Gastrocnemius medialis (tissue), 4 donors: ENCODE measurements around the gene GNAT1. TPM values are rescaled to one million over a fixed set of nuclear protein-coding genes. Genes with fewer than 3 reads are reported as not detected.

Source experiments
- ATAC-seq, 2 donors: fragments of 150-250 bp; one replicate each; pipeline ENCODE4 v1.9.1; 2016
- DNase-seq, 2 donors: peaks; one replicate each; pipeline ENCODE4 v3.0.0-alpha.2; 2019
- H3K27ac ChIP-seq, 4 donors: fragments of 200-600 bp; sonication (generic); 1 replicate in 1 of 4; 2 replicates in 3 of 4; pipeline ENCODE4 v1.5.1; 2016 to 2018; ENCODE audit warnings: mild to moderate bottlenecking in 2 of 4, moderate library complexity in 1 of 4
- H3K27me3 ChIP-seq, 3 donors: fragments of 200-600 bp; sonication (generic) in 2 of 3; 1 replicate in 1 of 3; 2 replicates in 2 of 3; pipeline versions ENCODE4 v1.5.1 to v1.6.0; 2016 to 2019; ENCODE audit warnings: mild to moderate bottlenecking in 1 of 3, moderate library complexity in 1 of 3
- H3K36me3 ChIP-seq, 2 donors: fragments of 200-600 bp; sonication (generic) in 1 of 2; one replicate each; pipeline ENCODE4 v1.5.1; 2017 to 2018
- H3K4me1 ChIP-seq, 2 donors: fragments of 200-600 bp; sonication (generic) in 1 of 2; one replicate each; pipeline ENCODE4 v1.5.1; 2016 to 2017; ENCODE audit warnings: mild to moderate bottlenecking in 2 of 2
- H3K4me3 ChIP-seq, 4 donors: fragments of 200-600 bp; sonication (generic) in 3 of 4; 1 replicate in 1 of 4; 2 replicates in 3 of 4; pipeline ENCODE4 v1.5.1; 2016 to 2019; ENCODE audit warnings: mild to moderate bottlenecking in 2 of 4
- H3K9me3 ChIP-seq, 3 donors: fragments of 200-600 bp; sonication (generic) in 2 of 3; 1 replicate in 1 of 3; 2 replicates in 2 of 3; pipeline ENCODE4 v1.5.1; 2016 to 2019
- POLR2A ChIP-seq, 2 donors: fragments of 450-650 bp; IDR thresholded peaks; one replicate each; pipeline ENCODE4 v1.6.1; 2017; ENCODE audit warnings: antibody characterized with exemption in 2 of 2, mild to moderate bottlenecking in 2 of 2, moderate library complexity in 2 of 2
- in situ Hi-C, 4 donors: fragments of 200-750 bp; cut with MboI; loops; one replicate each; pipeline versions ENCODE4 v1.15.0 to v1.8.0; 2017; ENCODE audit warnings: low sequenced_read_pairs in 4 of 4
- intact Hi-C: fragments of 100-400 bp; cut with DNase I; formaldehyde crosslinking; loops from one replicate; pipeline ENCODE4 v1.15.1; 2023; ENCODE audit warnings: low total_unique reads
- total RNA-seq, 4 donors: library from RNA; depleted of rRNA; stranded (reverse); fragments of >200 nt; gene quantifications; one replicate each; pipeline versions ENCODE4 v1.1.0 to v1.2.3, GENCODE V29; 2016
- TF ChIP-seq, protein P1 (sequence below), 5 experiments: fragments of 450-650 bp in 3 of 5; fragments of 200-600 bp in 2 of 5; sonication (generic) in 2 of 5; IDR thresholded peaks in 4 of 5; conservative IDR thresholded peaks in 1 of 5; 1 replicate in 4 of 5; 2 replicates in 1 of 5; pipeline ENCODE4 v1.5.1; 2016 to 2019; ENCODE audit warnings: antibody characterized with exemption in 5 of 5, mild to moderate bottlenecking in 3 of 5, moderate library complexity in 3 of 5

GNAT1 gene
- total RNA-seq, 4 donors from 2014 or later, result not detected

DNA sequence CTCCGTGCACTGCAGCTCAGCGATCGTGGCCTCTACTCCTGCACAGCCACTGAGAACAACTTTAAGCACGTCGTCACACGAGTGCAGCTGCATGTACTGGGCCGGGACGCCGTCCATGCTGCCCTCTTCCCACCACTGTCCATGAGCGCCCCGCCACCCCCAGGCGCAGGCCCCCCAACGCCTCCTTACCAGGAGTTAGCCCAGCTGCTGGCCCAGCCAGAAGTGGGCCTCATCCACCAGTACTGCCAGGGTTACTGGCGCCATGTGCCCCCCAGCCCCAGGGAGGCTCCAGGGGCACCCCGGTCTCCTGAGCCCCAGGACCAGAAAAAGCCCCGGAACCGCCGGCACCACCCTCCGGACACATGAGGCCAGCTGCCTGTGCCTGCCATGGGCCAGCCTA is 3.7 kb upstream of the GNAT1 start:
- Histone ChIP-seq H3K27ac (no peak overlapping the region), H3K9me3 (no peaks in the 10 kb centered on the region), H3K4me3 (no peak overlapping the region), H3K27me3 (peaks cover under 1% of the 10 kb centered on the region in 3 donors), H3K4me1 (peaks cover under 1 to 3% of the 10 kb centered on the region in 2 donors), H3K36me3 (peaks cover 0 to 13% of the 10 kb centered on the region in 2 donors)
- intact Hi-C loops (no loop called here), in situ Hi-C loops (loop anchor here (5.0 to 10.0 kb wide), 2 partner anchors 63 to 65 kb away; no protein-coding TSS in a partner anchor)
- no peak for TF ChIP-seq POLR2A (IDR thresholded peaks at IDR 0.05)
- TF ChIP-seq, protein P1, sequence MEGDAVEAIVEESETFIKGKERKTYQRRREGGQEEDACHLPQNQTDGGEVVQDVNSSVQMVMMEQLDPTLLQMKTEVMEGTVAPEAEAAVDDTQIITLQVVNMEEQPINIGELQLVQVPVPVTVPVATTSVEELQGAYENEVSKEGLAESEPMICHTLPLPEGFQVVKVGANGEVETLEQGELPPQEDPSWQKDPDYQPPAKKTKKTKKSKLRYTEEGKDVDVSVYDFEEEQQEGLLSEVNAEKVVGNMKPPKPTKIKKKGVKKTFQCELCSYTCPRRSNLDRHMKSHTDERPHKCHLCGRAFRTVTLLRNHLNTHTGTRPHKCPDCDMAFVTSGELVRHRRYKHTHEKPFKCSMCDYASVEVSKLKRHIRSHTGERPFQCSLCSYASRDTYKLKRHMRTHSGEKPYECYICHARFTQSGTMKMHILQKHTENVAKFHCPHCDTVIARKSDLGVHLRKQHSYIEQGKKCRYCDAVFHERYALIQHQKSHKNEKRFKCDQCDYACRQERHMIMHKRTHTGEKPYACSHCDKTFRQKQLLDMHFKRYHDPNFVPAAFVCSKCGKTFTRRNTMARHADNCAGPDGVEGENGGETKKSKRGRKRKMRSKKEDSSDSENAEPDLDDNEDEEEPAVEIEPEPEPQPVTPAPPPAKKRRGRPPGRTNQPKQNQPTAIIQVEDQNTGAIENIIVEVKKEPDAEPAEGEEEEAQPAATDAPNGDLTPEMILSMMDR (IDR thresholded peaks at IDR 0.05 in 4 of 5, conservative IDR thresholded peaks at IDR 0.05 in 1 of 5), result no peak
- DNase-seq (no peak), ATAC-seq (no peak)

DNA sequence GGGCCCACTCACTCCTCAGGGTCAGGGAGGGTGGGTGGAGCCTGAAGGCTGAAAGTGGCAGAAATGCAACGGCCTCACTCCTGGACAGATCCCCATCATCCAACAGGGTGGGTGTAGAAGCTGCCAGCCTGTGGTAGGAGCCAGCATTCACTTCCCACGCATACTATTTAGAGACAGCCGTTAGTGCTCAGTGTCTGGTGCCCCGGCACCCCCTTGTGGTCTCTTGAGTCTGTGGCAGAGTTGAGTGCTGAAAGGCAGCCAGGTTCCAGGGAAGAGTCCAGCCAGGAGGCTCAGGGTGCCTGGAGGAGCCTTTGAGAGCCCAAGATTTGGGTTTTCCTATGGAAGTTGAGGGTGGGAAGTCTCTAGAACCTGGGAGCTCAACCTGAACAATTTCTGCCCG is 2.1 kb upstream of the GNAT1 start:
- TF ChIP-seq, protein P1 (IDR thresholded peaks at IDR 0.05 in 4 of 5, conservative IDR thresholded peaks at IDR 0.05 in 1 of 5), result peak; percentile 80 to 90 (median 81)
- TF ChIP-seq POLR2A (IDR thresholded peaks at IDR 0.05), result no peak
- H3K27ac ChIP-seq, result no peak overlapping the region
- peaks cover 15 to 16% (median 15%) of the 10 kb centered on the region in 3 donors for H3K27me3 ChIP-seq
- intact Hi-C loops, result loop anchor here (1.0 kb wide), 2 partner anchors 34 to 68 kb away; partner anchors contain the start of gene SEMA3F
- ATAC-seq (peak; percentile 81 to 84), DNase-seq (peak; percentile 52 to 70)
- H3K4me1 ChIP-seq, result peaks cover 7 to 15% of the 10 kb centered on the region in 2 donors
- no peak overlapping the region for H3K4me3 ChIP-seq
- H3K36me3 ChIP-seq, result peaks cover 0 to 7% of the 10 kb centered on the region in 2 donors
- in situ Hi-C loops, result loop anchor here (5.0 to 10.0 kb wide), 2 partner anchors 64 to 67 kb away; no protein-coding TSS in a partner anchor
- H3K9me3 ChIP-seq, result no peaks in the 10 kb centered on the region

DNA sequence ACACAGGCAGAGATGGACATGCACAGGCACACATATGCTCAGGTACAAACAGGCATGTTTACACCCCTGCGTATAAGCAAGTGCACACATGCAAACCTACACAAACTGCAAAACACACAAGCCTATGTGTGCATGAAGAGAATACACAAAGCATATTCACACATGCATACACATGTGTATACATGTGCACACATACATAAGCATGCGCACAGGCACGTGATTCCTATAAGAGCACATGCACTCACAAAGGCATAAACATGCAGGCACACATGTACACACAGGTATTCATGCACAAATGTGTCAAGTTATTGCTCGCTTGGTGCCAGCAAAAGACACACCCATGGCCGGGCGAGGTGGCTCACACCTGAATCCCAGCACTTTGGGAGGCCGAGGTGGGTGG is 1.4 kb upstream of the GNAT1 start:
- DNase-seq, result no peak

DNA sequence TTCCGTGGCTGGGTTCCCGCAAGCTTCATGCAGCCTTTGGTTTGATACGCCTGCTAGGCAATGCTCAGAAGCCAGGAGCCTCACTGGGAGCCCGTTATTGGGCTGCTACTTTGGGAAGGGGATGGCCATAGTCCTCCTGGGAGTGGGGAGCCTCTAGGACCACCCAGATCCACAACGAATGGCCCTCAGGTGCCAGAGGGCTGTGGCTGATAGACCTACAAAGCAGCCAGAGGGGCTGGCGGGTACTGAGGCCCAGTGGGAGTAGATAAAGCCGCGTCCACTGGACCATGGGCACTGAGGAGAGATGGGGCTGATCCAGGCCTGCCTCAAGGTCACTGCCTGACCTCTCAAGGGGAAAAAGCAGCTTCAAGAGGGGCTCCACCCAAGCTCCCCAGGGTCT is 714 bp downstream of the GNAT1 start:
- ATAC-seq (no peak), DNase-seq (no peak)
- no peaks in the 10 kb centered on the region for H3K36me3 ChIP-seq
- H3K9me3 ChIP-seq, result no peaks in the 10 kb centered on the region
- intact Hi-C loops (loop anchor here (1.0 kb wide), 1 partner anchor 81 kb away; no protein-coding TSS in a partner anchor), in situ Hi-C loops (no loop called here)
- H3K4me1 ChIP-seq, result peaks cover 12 to 22% of the 10 kb centered on the region in 2 donors
- no peak overlapping the region for H3K4me3 ChIP-seq
- H3K27me3 ChIP-seq, result peaks cover 15 to 18% (median 16%) of the 10 kb centered on the region in 3 donors
- no peak overlapping the region for H3K27ac ChIP-seq
- TF ChIP-seq, protein P1 (IDR thresholded peaks at IDR 0.05 in 4 of 5, conservative IDR thresholded peaks at IDR 0.05 in 1 of 5), result no peak
- TF ChIP-seq POLR2A (IDR thresholded peaks at IDR 0.05), result no peak

More for the DNA sequence above, 1.4 kb upstream of the GNAT1 start:
- TF ChIP-seq, protein P1 (IDR thresholded peaks at IDR 0.05 in 4 of 5, conservative IDR thresholded peaks at IDR 0.05 in 1 of 5), result no peak
- no peak for TF ChIP-seq POLR2A (IDR thresholded peaks at IDR 0.05)
- ATAC-seq, result no peak
- Histone ChIP-seq H3K27ac (no peak overlapping the region), H3K9me3 (no peaks in the 10 kb centered on the region), H3K4me3 (no peak overlapping the region), H3K36me3 (peaks cover 0 to 7% of the 10 kb centered on the region in 2 donors), H3K4me1 (peaks cover 7 to 22% of the 10 kb centered on the region in 2 donors), H3K27me3 (peaks cover 15 to 18% (median 16%) of the 10 kb centered on the region in 3 donors)
- in situ Hi-C loops, result loop anchor here (5.0 to 10.0 kb wide), 2 partner anchors 65 to 68 kb away; no protein-coding TSS in a partner anchor
- intact Hi-C loops, result loop anchor here (1.0 kb wide), 2 partner anchors 35 to 69 kb away; partner anchors contain the start of gene SEMA3F
